HepG2 (cell line): ENCODE data around the gene GMFB. TPM values are rescaled to one million over a fixed set of nuclear protein-coding genes. Genes with fewer than 3 reads are reported as not detected.

ENCODE experiments used
- AHDC1 ChIP-seq: sonication (generic); formaldehyde crosslinking; IDR thresholded peaks from 2 replicates; pipeline ENCODE4 v1.5.1; 2020; ENCODE audit warnings: mild to moderate bottlenecking, missing genetic modification reagents, borderline replicate concordance
- BCL3 ChIP-seq: sonication (generic); formaldehyde crosslinking; IDR thresholded peaks from 2 replicates; pipeline ENCODE4 v1.5.1; 2020; ENCODE audit warnings: mild to moderate bottlenecking, missing genetic modification reagents, moderate library complexity
- CCAR2 ChIP-seq: fragments of 200-400 bp; formaldehyde crosslinking; optimal IDR thresholded peaks from 2 replicates; pipeline ENCODE3; 2018; ENCODE audit warnings: low read depth, mild to moderate bottlenecking, low read length, moderate library complexity
- ESRRA ChIP-seq: sonication (generic); formaldehyde crosslinking; IDR thresholded peaks from 2 replicates; pipeline ENCODE4 v1.5.1; 2020; ENCODE audit warnings: mild to moderate bottlenecking, low read depth, missing genetic modification reagents
- GATAD2A ChIP-seq: IDR thresholded peaks from 2 replicates; pipeline ENCODE4 v1.6.1; 2016
- IRF1 ChIP-seq: sonication (generic); formaldehyde crosslinking; IDR thresholded peaks from 2 replicates; pipeline ENCODE4 v1.4.0; 2020; ENCODE audit warnings: low read depth, mild to moderate bottlenecking, missing genetic modification reagents
- NCOA1 ChIP-seq: sonication (generic); formaldehyde crosslinking; IDR thresholded peaks from 2 replicates; pipeline ENCODE4 v1.9.0; 2021; ENCODE audit warnings: missing genetic modification reagents
- SKIL ChIP-seq: sonication (generic); formaldehyde crosslinking; IDR thresholded peaks from 2 replicates; pipeline ENCODE4 v1.8.0; 2022; ENCODE audit warnings: missing genetic modification reagents, mild to moderate bottlenecking, moderate library complexity, borderline replicate concordance
- TBL1XR1 ChIP-seq: fragments of 150-350 bp; IDR thresholded peaks from 2 replicates; pipeline ENCODE4 v1.6.1; 2014; ENCODE audit warnings: borderline replicate concordance, low read length; ENCODE audit not compliant: partially characterized antibody
- TRIM22 ChIP-seq: fragments of 450-650 bp; IDR thresholded peaks from 2 replicates; pipeline ENCODE4 v1.6.1; 2017
- YEATS2 ChIP-seq: sonication (generic); formaldehyde crosslinking; IDR thresholded peaks from 2 replicates; pipeline ENCODE4 v1.4.0; 2020; ENCODE audit warnings: missing genetic modification reagents, borderline replicate concordance
- ZFP36L1 ChIP-seq: sonication (generic); formaldehyde crosslinking; IDR thresholded peaks from 2 replicates; pipeline ENCODE4 v1.8.0; 2022; ENCODE audit warnings: mild to moderate bottlenecking, missing genetic modification reagents, moderate library complexity
- ZNF503 ChIP-seq: sonication (generic); formaldehyde crosslinking; IDR thresholded peaks from 2 replicates; pipeline ENCODE4 v1.4.0; 2020; ENCODE audit warnings: missing genetic modification reagents
- ZNF761 ChIP-seq: sonication (generic); formaldehyde crosslinking; conservative IDR thresholded peaks from 2 replicates; pipeline ENCODE4 v1.4.0; 2020; ENCODE audit warnings: mild to moderate bottlenecking, missing genetic modification reagents
- ZNF780A ChIP-seq: sonication (generic); formaldehyde crosslinking; IDR thresholded peaks from 2 replicates; pipeline ENCODE4 v1.8.0; 2022; ENCODE audit warnings: mild to moderate bottlenecking, missing genetic modification reagents, moderate library complexity
- polyA plus RNA-seq, 8 experiments: library from polyadenylated mRNA; depleted of rRNA in 3 of 8; stranded (reverse) in 7 of 8; unstranded in 1 of 8; fragments of >200 nt; fragmentation: Illumina TruSeq in 4 of 8; extraction: Trizol in 4 of 8; gene quantifications; 2 replicates each; pipeline versions ENCODE4 v1.2.1 to v1.2.3, GENCODE V29; 2011 to 2016; ENCODE audit warnings: low read depth in 4 of 8, missing spikeins in 1 of 8, mixed read lengths in 1 of 8; ENCODE audit not compliant: insufficient read depth in 1 of 8
- total RNA-seq, 5 experiments: library from RNA; depleted of rRNA; stranded (reverse); fragments of >200 nt; fragmentation: Illumina TruSeq; extraction: Trizol; gene quantifications; 2 replicates each; pipeline ENCODE4 v1.2.3, GENCODE V29; 2016; ENCODE audit warnings: low read depth in 1 of 5

Gene GMFB
- total and polyA plus RNA-seq, 2 of the 13 experiments (the other 11 are each of a cell fraction or from before 2014, with no cell fraction given) = 17.3 to 68.2 TPM

- peak; percentile 54; the same call in 1 of the 2 replicates for TF ChIP-seq AHDC1 (CRISPR knock-in tag)
- peak; percentile 71 for TF ChIP-seq GATAD2A
- no peak for TF ChIP-seq BCL3 (CRISPR knock-in tag)
- no peak for TF ChIP-seq ZFP36L1 (CRISPR knock-in tag)
- TF ChIP-seq CCAR2 = no peak
- no peak for TF ChIP-seq ZNF780A (CRISPR knock-in tag)
- TF ChIP-seq SKIL (CRISPR knock-in tag) = no peak
- TF ChIP-seq NCOA1 (CRISPR knock-in tag) = no peak
- no peak for TF ChIP-seq TRIM22
- no peak for TF ChIP-seq YEATS2 (CRISPR knock-in tag)
- peak; percentile 92 for TF ChIP-seq TBL1XR1
- no peak for TF ChIP-seq ESRRA
- TF ChIP-seq ZNF503 = 0 out of 2 replicates have a peak, but pooled peaks have one; percentile 33
- TF ChIP-seq ZNF761 = no peak
- no peak for TF ChIP-seq IRF1
These were observed 48.9 kb upstream of the GMFB start (continued) for GRCh38 chr14:54537651-54538050.
